GM21528 (cell line): ENCODE results near the gene RAB36.

Source experiments
- ATAC-seq: cut with Tn5 transposase; IDR thresholded peaks from one replicate; pipeline ENCODE4 v1.9.1; 2021; ENCODE audit warnings: mild to moderate bottlenecking, moderate library complexity; ENCODE audit not compliant: unreplicated experiment, low FRiP score

The RAB36 gene

GRCh38 chr22:23108249-23109078 is 36.8 kb upstream of the RAB36 start:
- ATAC-seq, result no peak

- ATAC-seq, result no peak
These were observed 36.3 kb upstream of the RAB36 start for GRCh38 chr22:23109079-23109347.

GRCh38 chr22:23109441-23109978 is 35.8 kb upstream of the RAB36 start:
- no peak for ATAC-seq

GRCh38 chr22:23110190-23110921 is 34.9 kb upstream of the RAB36 start:
- ATAC-seq, result no peak

DNA sequence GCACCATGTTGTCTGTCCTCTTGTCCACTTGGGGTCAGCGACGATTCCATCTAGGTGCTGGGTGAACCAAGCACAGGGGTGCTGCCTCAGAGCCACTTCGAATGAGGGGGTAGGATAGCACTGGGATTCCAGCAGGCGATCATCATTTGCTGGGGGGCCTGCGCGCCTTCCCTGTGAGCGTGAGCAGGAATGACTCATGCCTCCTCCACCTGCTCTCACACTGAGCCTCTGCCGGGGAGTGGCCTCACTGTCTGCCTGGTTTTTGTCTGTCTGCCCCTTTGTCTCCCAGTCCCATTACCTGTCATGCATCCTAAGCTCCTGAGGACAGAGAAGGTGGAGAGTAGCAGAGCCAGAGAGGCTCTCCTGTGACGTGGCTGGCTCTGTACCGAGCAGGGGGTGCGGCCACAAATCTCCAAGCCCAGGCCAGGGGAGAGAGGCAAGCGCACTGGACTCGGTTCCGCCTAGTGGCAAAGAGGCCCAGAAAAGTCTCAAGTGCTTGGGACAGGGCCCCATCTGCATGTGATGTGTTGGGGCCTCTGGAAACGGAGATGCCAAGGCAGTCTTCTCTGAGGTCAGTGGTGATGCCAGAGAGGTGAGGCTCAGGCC is 34.3 kb upstream of the RAB36 start:
- ATAC-seq, result no peak

DNA sequence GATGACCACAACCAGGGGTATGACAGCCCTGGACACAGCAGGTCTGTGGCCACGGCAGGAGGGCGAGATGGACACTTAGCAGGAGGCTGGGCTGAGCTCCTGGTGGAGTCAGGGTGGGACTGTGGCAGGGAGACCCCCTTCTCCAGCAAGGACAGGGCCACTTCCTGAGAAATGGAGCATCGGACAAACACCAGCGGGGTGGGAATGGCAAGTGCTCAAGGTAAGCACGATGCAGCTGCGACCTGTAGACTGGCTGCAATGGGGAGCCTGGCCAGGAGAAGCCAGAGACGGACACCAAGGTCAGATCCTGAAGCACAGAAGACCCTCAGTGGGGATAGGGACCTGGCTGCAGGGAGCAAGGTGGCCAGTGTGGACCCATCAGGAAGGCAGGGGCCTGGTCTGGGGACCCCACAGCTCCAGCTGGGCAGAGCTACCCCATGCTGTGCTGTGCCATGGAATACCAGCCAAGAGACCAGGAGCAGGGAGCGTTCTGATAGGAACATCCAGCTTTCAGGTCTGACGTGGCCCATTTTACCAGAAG is 32.7 kb upstream of the RAB36 start:
- no peak for ATAC-seq

GRCh38 chr22:23113067-23113846 is 32.0 kb upstream of the RAB36 start:
- ATAC-seq, result no peak

DNA sequence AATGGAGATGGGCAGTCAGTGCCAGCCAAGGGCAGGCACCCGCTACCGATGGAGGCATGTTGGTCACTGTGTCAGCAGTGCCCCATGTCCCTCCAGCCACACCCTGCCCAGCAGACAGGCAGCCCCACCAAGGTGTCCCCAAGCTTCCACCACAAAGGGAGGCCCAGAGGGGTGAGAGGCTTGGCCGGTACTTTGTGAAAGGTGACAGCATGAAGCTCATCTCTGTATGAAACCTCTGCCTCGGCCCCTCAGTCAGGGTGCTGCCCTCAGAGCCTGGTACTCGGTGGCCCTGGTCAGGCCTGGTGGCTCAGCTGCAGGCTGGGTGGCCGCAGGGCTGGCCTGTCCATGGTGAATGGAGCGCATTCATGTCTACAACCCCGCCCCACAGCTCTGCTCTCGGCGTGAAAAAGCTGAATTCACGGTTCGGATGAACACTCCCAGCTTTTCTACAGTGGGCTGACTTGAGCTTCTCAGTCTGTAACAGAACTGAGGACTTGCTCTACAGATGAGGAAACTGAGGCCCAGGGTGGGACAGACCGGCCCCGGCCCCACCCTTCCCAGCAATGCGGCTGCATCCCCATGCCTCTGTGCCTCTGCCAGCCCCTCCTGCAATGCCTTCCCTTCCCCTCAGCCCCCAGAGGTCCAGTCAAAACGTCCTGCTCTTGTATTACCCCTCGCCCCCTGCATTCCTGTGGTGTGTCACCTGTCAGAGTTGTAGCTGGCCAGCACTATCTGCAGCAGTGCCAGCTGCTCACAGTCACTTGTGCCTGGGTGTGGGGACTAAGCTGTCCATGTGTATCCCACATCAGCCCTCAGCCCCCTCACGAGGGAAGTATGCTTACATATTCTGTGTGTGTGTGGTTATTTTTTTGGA is 31.2 kb upstream of the RAB36 start:
- ATAC-seq, result no peak

DNA sequence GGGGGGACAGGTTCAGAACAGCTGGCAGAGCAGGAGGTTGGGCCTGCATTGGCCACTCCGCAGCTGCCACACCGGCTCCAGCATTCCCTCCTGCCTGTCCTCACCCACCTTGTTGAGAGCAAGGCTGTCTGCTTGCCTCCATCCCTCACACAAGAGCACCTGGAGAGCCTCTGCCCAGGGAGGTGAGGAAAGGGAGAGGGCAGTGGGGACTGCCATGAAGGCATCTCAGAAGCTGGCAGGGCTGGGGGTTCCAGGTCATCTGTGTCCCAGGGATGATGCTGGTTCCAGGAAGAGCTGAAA is 30.6 kb upstream of the RAB36 start:
- no peak for ATAC-seq

GRCh38 chr22:23115369-23115768 is 29.9 kb upstream of the RAB36 start:
- ATAC-seq, result no peak

- no peak for ATAC-seq
These were observed 29.3 kb upstream of the RAB36 start for GRCh38 chr22:23115825-23116494.

DNA sequence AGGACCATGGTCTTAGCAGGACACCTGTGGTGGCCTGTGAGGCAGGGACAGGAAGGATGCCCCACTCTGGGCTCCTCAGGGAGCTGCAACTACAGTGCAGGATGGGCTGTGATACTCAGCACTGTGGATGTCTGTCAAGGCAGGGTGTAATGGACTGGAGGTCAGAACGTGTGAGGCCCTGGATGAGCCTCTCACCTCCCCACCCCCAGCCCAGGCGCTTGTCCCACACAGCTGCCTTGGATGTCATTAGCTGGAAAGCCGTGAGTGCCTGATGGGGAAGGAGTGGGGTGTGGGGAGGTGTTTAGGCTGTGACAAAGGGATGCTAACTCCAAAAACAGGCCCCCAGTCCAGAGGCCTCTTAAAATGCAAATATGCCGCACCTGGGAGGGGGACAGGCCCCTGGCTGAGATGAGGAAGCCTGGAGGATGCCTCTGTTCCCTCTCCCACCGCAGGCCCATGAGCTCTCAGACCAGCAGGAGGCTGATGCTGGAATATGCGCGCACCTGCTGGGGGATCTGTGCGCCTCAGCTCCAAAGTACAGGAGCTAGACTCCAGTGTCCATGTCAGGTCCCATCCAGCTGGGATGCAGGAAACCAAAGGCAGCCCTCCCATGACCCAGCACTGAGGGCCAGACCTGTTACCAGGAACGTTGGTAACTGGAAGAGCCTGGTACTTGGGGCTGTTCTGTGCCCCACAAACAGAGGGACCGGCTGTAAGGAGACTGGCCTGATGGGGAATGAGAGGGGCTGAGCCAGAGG is 28.6 kb upstream of the RAB36 start:
- ATAC-seq, result no peak

- no peak for ATAC-seq
These were observed 28.0 kb upstream of the RAB36 start for GRCh38 chr22:23117275-23117674.

DNA sequence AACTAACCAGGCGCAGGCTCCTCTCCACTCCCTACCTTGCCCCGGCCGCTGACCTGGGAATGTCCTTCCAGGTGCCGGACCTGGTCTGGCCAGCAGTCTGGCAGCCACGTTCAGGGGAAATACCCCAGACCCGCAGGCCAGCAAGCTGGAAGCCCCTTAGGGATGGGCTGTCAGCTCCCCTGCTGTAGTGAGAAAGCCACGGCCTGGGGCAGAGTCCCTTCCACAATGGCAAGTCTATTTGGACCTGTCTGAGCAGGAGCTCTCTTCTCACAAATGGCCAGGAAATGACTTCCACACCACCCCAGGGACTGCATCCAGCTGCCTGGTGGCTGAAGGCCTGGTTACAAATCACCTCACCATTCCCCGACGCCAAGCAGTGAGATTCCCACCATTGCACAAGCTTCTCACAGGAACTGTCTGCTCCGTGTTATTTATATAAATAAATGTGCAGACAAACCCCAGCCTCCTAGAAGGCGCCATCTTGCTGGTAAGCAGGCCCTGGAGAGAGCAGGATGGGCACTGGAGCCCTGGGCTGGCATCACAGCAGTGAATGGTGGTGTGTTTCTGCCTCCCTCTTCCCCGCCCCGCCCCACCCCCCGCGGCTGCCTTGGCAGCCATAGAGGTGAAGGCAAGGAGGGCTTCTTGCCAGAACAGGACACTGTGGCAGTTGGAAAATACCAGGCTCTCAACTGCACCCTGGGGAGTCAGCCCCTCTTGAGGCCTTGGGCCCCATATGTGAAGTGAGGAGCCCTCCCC is 27.2 kb upstream of the RAB36 start:
- no peak for ATAC-seq

- no peak for ATAC-seq
These were observed 26.4 kb upstream of the RAB36 start for GRCh38 chr22:23118647-23119493.

- no peak for ATAC-seq
These were observed 25.5 kb upstream of the RAB36 start for GRCh38 chr22:23119494-23120414.
